Measurements from ENCODE around the gene SPINK13.

DNA sequence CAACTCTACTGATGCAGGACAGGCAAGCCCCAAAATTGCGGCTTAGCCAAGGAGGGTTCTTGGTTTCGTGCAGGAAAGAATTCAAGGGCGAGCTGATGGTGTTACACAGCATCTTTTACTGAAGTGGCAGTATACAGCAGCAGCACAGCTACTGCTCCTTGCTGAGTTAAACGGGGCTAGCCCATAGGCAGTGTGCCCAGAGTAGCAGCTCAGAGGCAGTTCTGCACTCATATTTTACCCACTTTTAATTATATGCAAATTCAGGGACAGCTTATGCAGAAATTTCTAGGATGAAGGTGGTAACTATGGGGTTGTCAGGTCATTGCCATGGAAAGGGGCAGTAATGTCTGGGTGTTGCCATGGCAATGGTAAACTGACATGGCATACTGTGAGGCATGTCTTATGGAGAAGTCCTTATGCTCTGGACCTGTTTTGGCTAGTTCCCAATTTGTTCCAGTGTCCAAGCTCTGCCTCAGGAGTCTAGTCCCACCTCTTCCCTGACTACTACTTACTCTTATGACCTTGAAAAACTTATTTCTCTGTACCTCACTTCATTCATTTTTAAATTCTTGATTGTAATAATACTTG lies 64.8 kb downstream of the SPINK13 start:
- TF ChIP-seq POLR2A (IDR thresholded peaks at IDR 0.05; ENCODE audit: low read length) (no peak), GATA1 (IDR thresholded peaks at IDR 0.05; ENCODE audit: low read depth, low read length) (no peak)
